ENCODE data around the gene ATPAF2. TPM values are rescaled to one million over a fixed set of nuclear protein-coding genes. Genes with fewer than 3 reads are reported as not detected.

ATPAF2 gene
- total and polyA plus RNA-seq, 4 donors = 17.7 to 32.9 (median 23.3) TPM

DNA sequence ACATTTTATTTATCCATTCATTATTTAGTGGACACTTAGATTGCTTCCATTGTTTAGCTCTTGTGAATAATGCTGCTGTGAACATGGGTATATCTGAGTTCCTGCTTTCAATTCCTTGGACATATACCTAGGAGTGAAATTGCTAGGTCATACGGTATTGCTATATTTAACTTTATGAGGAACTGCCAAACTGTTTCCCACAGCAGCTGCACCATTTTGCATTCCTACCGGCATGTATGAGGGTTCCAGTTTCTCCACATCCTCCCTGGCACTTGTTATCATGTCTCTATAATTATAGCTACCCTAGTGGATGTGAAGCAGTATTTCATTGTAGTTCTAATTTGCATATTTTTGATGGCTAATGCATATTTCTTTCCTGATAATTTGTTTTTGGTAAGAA lies 25.1 kb upstream of the ATPAF2 start:
- H3K27me3 ChIP-seq (ENCODE audit: control insufficient read depth in 3 of 3, insufficient read depth in 3 of 3, low read length in 2 of 3) = no peaks in the 10 kb centered on the region
- H3K9me3 ChIP-seq (ENCODE audit: control insufficient read depth in 4 of 4, insufficient read depth in 3 of 4, low read length in 3 of 4) = no peaks in the 10 kb centered on the region
- DNase-seq (no peak), ATAC-seq (ENCODE audit: insufficient read depth, low FRiP score) (no peak)
- WGBS, 2 donors = 51 to 70% methylated on average over 2 of the region's 2 CpGs
- no peak overlapping the region for H3K27ac ChIP-seq (ENCODE audit: low read depth in 1 of 2, low read length in 1 of 2)
- no peak overlapping the region for H3K9ac ChIP-seq (ENCODE audit: insufficient read depth in 1 of 2, low read length in 2 of 2)
- no peak overlapping the region for H3K4me3 ChIP-seq
- TF ChIP-seq, protein P1, sequence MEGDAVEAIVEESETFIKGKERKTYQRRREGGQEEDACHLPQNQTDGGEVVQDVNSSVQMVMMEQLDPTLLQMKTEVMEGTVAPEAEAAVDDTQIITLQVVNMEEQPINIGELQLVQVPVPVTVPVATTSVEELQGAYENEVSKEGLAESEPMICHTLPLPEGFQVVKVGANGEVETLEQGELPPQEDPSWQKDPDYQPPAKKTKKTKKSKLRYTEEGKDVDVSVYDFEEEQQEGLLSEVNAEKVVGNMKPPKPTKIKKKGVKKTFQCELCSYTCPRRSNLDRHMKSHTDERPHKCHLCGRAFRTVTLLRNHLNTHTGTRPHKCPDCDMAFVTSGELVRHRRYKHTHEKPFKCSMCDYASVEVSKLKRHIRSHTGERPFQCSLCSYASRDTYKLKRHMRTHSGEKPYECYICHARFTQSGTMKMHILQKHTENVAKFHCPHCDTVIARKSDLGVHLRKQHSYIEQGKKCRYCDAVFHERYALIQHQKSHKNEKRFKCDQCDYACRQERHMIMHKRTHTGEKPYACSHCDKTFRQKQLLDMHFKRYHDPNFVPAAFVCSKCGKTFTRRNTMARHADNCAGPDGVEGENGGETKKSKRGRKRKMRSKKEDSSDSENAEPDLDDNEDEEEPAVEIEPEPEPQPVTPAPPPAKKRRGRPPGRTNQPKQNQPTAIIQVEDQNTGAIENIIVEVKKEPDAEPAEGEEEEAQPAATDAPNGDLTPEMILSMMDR (IDR thresholded peaks at IDR 0.05; ENCODE audit: control extremely low read depth, extremely low read depth) = no peak
- no peaks in the 10 kb centered on the region for H3K4me1 ChIP-seq (ENCODE audit: control insufficient read depth in 5 of 5, insufficient read depth in 5 of 5, low read length in 5 of 5)
- H3K36me3 ChIP-seq (ENCODE audit: control insufficient read depth in 4 of 4, insufficient read depth in 4 of 4, low read length in 4 of 4) = peaks cover 14 to 35% (median 28%) of the 10 kb centered on the region in 4 donors

DNA sequence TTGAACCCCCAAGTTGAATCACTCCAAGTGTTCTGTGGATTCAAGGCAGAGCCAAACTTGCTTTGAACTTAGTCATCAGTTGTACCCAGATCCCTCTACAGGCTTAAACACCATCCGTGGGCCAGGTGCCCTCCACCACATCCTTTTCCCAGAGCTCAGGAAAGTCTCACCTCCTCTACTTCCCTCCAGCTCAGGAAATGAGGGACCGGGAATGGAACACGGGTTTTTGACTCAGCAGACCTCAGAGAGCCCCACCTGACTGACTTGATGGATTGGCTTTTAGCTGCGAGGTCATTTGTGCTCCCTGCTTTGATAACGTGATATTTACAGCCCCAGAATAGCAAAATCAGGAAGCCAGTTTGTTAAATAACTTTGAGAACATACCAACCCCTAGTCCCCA lies 20.3 kb upstream of the ATPAF2 start:
- Histone ChIP-seq H3K36me3 (ENCODE audit: control insufficient read depth in 4 of 4, insufficient read depth in 4 of 4, low read length in 4 of 4) (peaks cover 20 to 31% (median 28%) of the 10 kb centered on the region in 4 donors), H3K27ac (ENCODE audit: low read depth in 1 of 2, low read length in 1 of 2) (no peak overlapping the region), H3K9ac (ENCODE audit: insufficient read depth in 1 of 2, low read length in 2 of 2) (no peak overlapping the region), H3K27me3 (ENCODE audit: control insufficient read depth in 3 of 3, insufficient read depth in 3 of 3, low read length in 2 of 3) (no peaks in the 10 kb centered on the region), H3K9me3 (ENCODE audit: control insufficient read depth in 4 of 4, insufficient read depth in 3 of 4, low read length in 3 of 4) (no peaks in the 10 kb centered on the region), H3K4me3 (no peak overlapping the region), H3K4me1 (ENCODE audit: control insufficient read depth in 5 of 5, insufficient read depth in 5 of 5, low read length in 5 of 5) (no peaks in the 10 kb centered on the region)
- TF ChIP-seq, protein P1 (IDR thresholded peaks at IDR 0.05; ENCODE audit: control extremely low read depth, extremely low read depth) = no peak
- DNase-seq (no peak), ATAC-seq (ENCODE audit: insufficient read depth, low FRiP score) (no peak)
- 51 to 69% methylated on average over 5 of the region's 5 CpGs for WGBS, 2 donors

DNA sequence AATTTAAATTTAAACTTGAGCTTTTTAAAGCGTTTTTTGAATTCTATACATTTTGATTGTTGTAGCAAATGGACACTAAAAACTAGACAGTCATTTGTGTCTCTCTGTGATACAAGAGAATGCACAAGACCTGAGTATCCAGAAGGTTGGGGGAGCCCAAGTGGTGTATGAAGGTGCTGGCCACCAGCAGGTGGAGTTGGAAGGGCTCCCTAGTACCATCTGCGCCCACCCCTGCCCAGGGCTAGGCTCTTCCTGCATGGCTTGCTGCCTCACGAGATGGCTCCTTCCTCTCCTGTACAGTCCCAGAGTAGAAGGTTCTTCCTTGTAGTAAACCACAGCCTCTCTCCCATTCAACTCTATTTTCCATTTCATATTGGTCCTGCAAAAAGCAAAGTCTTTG lies 17.2 kb upstream of the ATPAF2 start:
- DNase-seq (no peak), ATAC-seq (ENCODE audit: insufficient read depth, low FRiP score) (no peak)
- no peaks in the 10 kb centered on the region for H3K4me1 ChIP-seq (ENCODE audit: control insufficient read depth in 5 of 5, insufficient read depth in 5 of 5, low read length in 5 of 5)
- H3K9ac ChIP-seq (ENCODE audit: insufficient read depth in 1 of 2, low read length in 2 of 2) = no peak overlapping the region
- H3K36me3 ChIP-seq (ENCODE audit: control insufficient read depth in 4 of 4, insufficient read depth in 4 of 4, low read length in 4 of 4) = peaks cover 19 to 26% (median 22%) of the 10 kb centered on the region in 4 donors
- H3K27me3 ChIP-seq (ENCODE audit: control insufficient read depth in 3 of 3, insufficient read depth in 3 of 3, low read length in 2 of 3) = no peaks in the 10 kb centered on the region
- WGBS, 2 donors = 74 to 83% methylated on average over 3 of the region's 3 CpGs
- H3K27ac ChIP-seq (ENCODE audit: low read depth in 1 of 2, low read length in 1 of 2) = no peak overlapping the region
- no peaks in the 10 kb centered on the region for H3K9me3 ChIP-seq (ENCODE audit: control insufficient read depth in 4 of 4, insufficient read depth in 3 of 4, low read length in 3 of 4)
- TF ChIP-seq, protein P1 (IDR thresholded peaks at IDR 0.05; ENCODE audit: control extremely low read depth, extremely low read depth) = no peak
- H3K4me3 ChIP-seq = no peak overlapping the region

DNA sequence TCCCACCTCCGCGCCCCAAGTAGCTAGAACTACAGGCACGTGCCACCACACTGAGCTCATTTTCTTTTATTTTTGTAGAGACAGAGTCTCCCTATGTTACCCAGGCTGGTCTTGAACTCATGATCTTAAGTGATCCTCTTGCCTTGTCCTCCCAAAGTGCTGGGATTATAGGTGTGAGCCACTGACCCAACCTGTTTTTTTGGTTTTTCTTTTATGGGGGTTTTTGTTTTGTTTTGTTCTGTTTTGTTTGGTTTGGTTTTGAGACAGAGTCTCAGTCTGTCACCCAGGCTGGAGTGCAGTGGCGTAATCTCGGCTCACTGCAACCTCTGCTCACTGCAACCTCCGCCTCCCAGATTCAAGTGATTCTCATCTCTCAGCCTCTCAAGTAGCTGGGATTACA lies 16.6 kb upstream of the ATPAF2 start:
- TF ChIP-seq, protein P1 (IDR thresholded peaks at IDR 0.05; ENCODE audit: control extremely low read depth, extremely low read depth) = no peak
- no peak overlapping the region for H3K9ac ChIP-seq (ENCODE audit: insufficient read depth in 1 of 2, low read length in 2 of 2)
- DNase-seq (no peak), ATAC-seq (ENCODE audit: insufficient read depth, low FRiP score) (no peak)
- H3K27ac ChIP-seq (ENCODE audit: low read depth in 1 of 2, low read length in 1 of 2) = no peak overlapping the region
- H3K4me3 ChIP-seq = no peak overlapping the region
- H3K27me3 ChIP-seq (ENCODE audit: control insufficient read depth in 3 of 3, insufficient read depth in 3 of 3, low read length in 2 of 3) = no peaks in the 10 kb centered on the region
- no peaks in the 10 kb centered on the region for H3K9me3 ChIP-seq (ENCODE audit: control insufficient read depth in 4 of 4, insufficient read depth in 3 of 4, low read length in 3 of 4)
- H3K36me3 ChIP-seq (ENCODE audit: control insufficient read depth in 4 of 4, insufficient read depth in 4 of 4, low read length in 4 of 4) = peaks cover 18 to 24% (median 21%) of the 10 kb centered on the region in 4 donors
- H3K4me1 ChIP-seq (ENCODE audit: control insufficient read depth in 5 of 5, insufficient read depth in 5 of 5, low read length in 5 of 5) = no peaks in the 10 kb centered on the region
- WGBS, 2 donors = 94 to 95% methylated on average over 6 of the region's 6 CpGs
